GM18870 (cell line): ENCODE measurements around the gene ATP6V0B.
A peak's percentile ranks its signal among the peaks of the same experiment; 100 is the strongest.

ENCODE experiments used
- ATAC-seq: cut with Tn5 transposase; IDR thresholded peaks from one replicate; pipeline ENCODE4 v1.9.1; 2021; ENCODE audit warnings: moderate library complexity; ENCODE audit not compliant: unreplicated experiment

The ATP6V0B gene

GRCh38 chr1:43974443-43975248 lies at the start of gene ATP6V0B:
Gene ATP6V0B (plus strand): TSS chr1:43974960. CDS start chr1:43975041, 81 bp downstream.
- peak; percentile 54 for ATAC-seq

- no peak for ATAC-seq
These were observed 48.9 kb upstream of the ATP6V0B start for GRCh38 chr1:43925846-43926245.

GRCh38 chr1:43930168-43930948 lies 44.4 kb upstream of the ATP6V0B start:
- no peak for ATAC-seq

- ATAC-seq: no peak
These were observed 43.8 kb upstream of the ATP6V0B start for GRCh38 chr1:43930949-43931275.

GRCh38 chr1:43931711-43932660 lies 42.8 kb upstream of the ATP6V0B start:
- ATAC-seq: no peak

- ATAC-seq: no peak
These were observed 41.9 kb upstream of the ATP6V0B start for GRCh38 chr1:43932786-43933385.

- ATAC-seq: no peak
These were observed 41.2 kb upstream of the ATP6V0B start, which contains the start of gene ARTN for GRCh38 chr1:43933386-43934100. Gene ARTN (plus strand): TSS chr1:43933801. CDS start chr1:43935657, 1,856 bp downstream.

- ATAC-seq: no peak
These were observed 40.4 kb upstream of the ATP6V0B start for GRCh38 chr1:43934101-43934985.

- no peak for ATAC-seq
These were observed 39.8 kb upstream of the ATP6V0B start for GRCh38 chr1:43934986-43935324.

GRCh38 chr1:43935711-43936427 lies 38.9 kb upstream of the ATP6V0B start:
- no peak for ATAC-seq

- no peak for ATAC-seq
These were observed 38.2 kb upstream of the ATP6V0B start for GRCh38 chr1:43936431-43937151.

GRCh38 chr1:43937179-43937865 lies 37.4 kb upstream of the ATP6V0B start:
- ATAC-seq: no peak

- ATAC-seq: no peak
These were observed 36.4 kb upstream of the ATP6V0B start for GRCh38 chr1:43938383-43938782.

- ATAC-seq: no peak
These were observed 35.7 kb upstream of the ATP6V0B start for GRCh38 chr1:43938892-43939587.

GRCh38 chr1:43942411-43942810 lies 32.3 kb upstream of the ATP6V0B start:
- no peak for ATAC-seq

GRCh38 chr1:43944860-43945259 lies 29.9 kb upstream of the ATP6V0B start:
- ATAC-seq: no peak
